ENCODE data around the gene KBTBD8. TPM values are rescaled to one million over a fixed set of nuclear protein-coding genes. Genes with fewer than 3 reads are reported as not detected.

KBTBD8 gene
- total RNA-seq, 4 donors from 2014 or later = 0.54 to 1.2 (median 1.00) TPM

DNA sequence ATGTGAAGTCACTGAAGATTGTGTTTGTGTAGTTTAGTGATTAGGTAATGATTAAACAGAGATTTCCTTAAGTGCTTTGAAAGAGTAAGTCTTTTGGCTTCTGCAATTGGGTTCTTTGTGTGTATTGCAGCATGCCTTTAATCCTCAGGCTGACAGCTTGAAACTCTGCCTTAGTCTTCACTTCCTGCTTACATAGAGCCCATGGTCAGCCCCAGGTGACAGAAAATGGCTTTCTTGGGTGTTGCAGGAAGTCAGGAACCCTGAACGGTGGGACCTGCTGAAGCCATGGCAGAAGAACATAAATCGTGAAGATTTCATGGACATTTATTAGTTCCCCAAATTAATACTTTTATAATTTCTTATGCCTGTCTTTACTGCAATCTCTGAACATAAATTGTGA is 61.3 kb downstream of the KBTBD8 start:
- Histone ChIP-seq H3K4me3 (replicated peaks in 1 of 3) (no peak overlapping the region), H3K9me3 (no peaks in the 10 kb centered on the region), H3K36me3 (no peaks in the 10 kb centered on the region), H3K27ac (no peak overlapping the region), H3K27me3 (no peaks in the 10 kb centered on the region), H3K4me1 (no peaks in the 10 kb centered on the region)
- TF ChIP-seq, protein P1, sequence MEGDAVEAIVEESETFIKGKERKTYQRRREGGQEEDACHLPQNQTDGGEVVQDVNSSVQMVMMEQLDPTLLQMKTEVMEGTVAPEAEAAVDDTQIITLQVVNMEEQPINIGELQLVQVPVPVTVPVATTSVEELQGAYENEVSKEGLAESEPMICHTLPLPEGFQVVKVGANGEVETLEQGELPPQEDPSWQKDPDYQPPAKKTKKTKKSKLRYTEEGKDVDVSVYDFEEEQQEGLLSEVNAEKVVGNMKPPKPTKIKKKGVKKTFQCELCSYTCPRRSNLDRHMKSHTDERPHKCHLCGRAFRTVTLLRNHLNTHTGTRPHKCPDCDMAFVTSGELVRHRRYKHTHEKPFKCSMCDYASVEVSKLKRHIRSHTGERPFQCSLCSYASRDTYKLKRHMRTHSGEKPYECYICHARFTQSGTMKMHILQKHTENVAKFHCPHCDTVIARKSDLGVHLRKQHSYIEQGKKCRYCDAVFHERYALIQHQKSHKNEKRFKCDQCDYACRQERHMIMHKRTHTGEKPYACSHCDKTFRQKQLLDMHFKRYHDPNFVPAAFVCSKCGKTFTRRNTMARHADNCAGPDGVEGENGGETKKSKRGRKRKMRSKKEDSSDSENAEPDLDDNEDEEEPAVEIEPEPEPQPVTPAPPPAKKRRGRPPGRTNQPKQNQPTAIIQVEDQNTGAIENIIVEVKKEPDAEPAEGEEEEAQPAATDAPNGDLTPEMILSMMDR (IDR thresholded peaks at IDR 0.05) = no peak
- TF ChIP-seq POLR2A (IDR thresholded peaks at IDR 0.05) = no peak
- intact Hi-C loops (cut with DNase I) = no loop called here
- WGBS, 2 donors = 89 to 96% methylated on average over 2 of the region's 2 CpGs
- DNase-seq = no peak
